Activated CD4-positive, alpha-beta T cell treated with anti-CD3 and anti-CD28 coated beads for 48 hours (primary cell): ENCODE measurements around the gene UBQLN3.

Source experiments
- DNase-seq: peaks from one replicate; pipeline ENCODE4 v3.0.0-alpha.2; 2020

UBQLN3 gene

GRCh38 chr11:5509803-5510202, at the start of gene UBQLN3:
UBQLN3 (minus strand) TSS chr11:5509957; CDS start chr11:5509558, 399 bp downstream.
- DNase-seq = no peak

- no peak for DNase-seq
These were observed 48.0 kb upstream of the UBQLN3 start for GRCh38 chr11:5557751-5558150.

DNA sequence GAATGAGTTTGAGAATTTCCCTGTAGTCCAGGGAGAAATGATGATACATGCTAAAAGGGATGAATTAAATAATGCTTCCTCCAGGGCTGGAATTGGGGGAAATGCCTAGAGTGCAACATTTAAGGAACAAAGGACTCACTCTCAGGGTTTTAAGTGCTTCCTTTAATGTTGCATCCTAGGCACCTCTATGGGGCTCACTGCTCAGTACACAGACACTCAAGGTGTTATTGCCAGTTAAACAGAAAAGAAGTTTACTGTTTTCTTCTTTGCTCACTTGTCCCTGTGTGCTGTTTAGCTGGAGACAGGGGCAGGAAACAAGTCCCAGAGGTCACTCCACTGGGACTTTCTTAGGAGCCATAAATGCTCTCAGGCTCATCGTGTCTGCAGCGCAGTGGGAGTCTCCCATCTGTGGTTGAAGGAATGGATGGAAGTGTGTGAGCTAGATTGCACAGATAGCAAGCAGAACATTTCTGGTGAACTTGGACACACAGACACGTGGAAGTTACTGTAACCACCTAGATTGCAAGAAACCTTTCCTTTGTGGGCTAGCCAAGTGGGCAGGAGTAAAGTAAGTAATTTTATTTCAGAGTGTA, 46.9 kb upstream of the UBQLN3 start:
- no peak for DNase-seq

- DNase-seq = no peak
These were observed 43.6 kb upstream of the UBQLN3 start for GRCh38 chr11:5553343-5553742.

DNA sequence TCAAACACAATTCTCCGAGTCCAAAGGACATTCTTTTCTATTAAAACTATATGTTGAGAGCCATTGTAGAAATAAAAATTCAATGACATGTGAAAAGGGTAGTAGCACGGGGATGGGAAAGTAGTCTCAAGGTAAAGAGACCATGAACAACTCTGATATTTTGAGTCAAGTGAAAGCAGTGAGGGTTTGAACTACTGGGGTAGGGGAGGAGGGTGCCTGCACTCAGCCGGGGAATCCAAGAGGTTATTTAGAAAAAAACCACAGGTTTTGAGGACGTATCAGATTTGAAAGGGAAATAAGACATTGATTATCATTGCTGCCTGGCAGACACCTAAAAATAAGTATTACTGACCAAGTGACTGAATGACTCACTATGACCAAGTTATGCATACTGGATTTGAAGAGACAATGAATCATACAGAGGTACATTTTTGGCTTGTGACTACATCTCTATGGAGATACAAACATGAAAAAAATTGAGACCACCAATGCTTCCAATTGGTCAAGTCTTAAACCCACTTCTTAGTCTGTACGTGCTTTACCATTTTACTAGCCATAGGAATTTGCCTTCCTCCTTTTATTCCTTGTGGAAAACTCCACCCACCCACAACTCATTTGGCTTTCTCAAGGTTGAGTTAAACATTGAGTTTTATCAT, 40.8 kb upstream of the UBQLN3 start:
- DNase-seq = no peak

GRCh38 chr11:5548440-5548839, 38.7 kb upstream of the UBQLN3 start, which contains the start of gene OR52H1:
OR52H1 (minus strand) TSS chr11:5548540; CDS start chr11:5545505, 3,035 bp downstream.
- DNase-seq = no peak

GRCh38 chr11:5547982-5548381, 38.2 kb upstream of the UBQLN3 start:
- no peak for DNase-seq

DNA sequence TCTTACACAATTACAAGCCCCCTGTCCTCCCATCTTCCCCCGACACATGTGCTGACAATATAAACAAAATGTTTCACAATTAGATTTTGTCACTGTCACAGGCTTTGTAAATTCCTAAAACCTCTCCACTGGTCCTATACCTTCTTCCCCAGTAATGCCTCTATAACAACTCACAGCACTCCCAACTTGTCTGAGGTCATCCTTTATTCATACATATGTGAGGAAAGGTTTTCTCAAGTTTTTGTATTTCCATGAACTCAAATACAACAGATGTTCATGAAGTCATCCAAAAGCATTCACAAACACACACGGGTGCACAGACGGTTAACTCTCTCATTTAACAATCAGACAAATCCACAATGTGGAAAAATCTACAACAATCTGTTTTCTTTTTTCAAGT, 36.7 kb upstream of the UBQLN3 start:
- no peak for DNase-seq

DNA sequence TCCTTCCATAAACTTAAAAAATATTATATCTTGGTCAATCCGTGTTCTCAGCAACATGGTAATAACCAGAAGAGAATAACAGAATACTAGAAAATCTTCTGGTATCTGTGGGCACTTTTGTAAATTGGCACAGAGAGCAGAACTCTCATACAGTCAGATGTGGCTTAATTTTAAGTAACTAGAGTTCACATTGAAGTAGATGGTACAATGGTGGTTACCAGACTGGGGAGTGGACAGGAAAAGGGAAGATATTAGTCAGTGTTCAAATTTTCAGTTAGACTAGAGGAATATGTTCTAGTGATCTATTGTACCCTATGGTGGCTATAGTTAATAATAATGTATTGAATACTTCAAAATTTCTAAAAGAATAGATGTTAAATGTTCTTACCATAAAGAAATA, 31.7 kb upstream of the UBQLN3 start:
- no peak for DNase-seq

DNA sequence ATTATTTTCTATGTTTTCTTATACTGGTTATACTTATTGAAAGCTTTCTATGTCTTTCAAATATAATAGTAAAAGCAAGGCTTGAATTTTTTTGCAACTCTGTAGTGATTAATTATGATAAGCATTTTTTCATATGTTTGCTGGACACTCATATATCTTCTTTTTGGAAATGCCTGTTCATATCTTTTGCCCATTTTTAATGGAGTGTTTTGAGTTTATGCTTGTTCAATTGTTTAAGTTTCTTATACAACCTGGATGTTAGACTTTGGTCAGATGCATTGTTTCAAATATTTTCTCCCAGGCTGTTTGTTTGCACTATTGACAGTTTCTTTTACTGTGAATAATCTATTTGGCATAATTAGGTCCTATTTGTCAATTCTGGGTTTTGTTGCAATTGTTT, 26.7 kb upstream of the UBQLN3 start:
- no peak for DNase-seq

- DNase-seq = no peak
These were observed 24.3 kb upstream of the UBQLN3 start for GRCh38 chr11:5534046-5534445.

- no peak for DNase-seq
These were observed 21.5 kb upstream of the UBQLN3 start for GRCh38 chr11:5531053-5531831.

GRCh38 chr11:5528495-5528894, 18.7 kb upstream of the UBQLN3 start:
- no peak for DNase-seq

GRCh38 chr11:5527716-5528115, 18.0 kb upstream of the UBQLN3 start:
- no peak for DNase-seq

GRCh38 chr11:5524756-5525155, 15.0 kb upstream of the UBQLN3 start:
- DNase-seq = no peak

GRCh38 chr11:5522308-5522707, 12.6 kb upstream of the UBQLN3 start:
- DNase-seq = no peak

DNA sequence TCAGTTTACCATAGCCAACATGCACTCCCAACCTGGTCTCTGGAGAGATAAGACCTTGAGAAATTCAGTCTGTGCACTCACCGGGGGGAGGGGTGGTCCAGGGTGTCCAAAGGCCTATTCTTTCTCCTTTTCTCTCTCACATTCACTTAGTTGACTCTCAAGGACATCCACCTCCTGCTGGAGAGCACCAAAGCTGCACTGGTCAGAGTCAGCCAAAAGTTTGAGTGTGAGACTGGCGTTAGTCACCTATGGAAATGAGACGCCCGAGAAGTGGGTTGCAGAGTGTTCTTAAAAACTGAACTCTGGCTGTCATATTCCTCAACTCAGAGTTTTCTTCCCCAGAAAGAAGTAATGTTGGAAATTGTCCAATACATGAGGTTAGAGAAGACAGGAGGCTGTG, 11.8 kb upstream of the UBQLN3 start:
- no peak for DNase-seq

GRCh38 chr11:5516599-5516998, 6.8 kb upstream of the UBQLN3 start, which contains the start of gene UBQLNL:
UBQLNL (minus strand) TSS chr11:5516699; CDS start chr11:5516441, 258 bp downstream.
- DNase-seq = no peak

DNA sequence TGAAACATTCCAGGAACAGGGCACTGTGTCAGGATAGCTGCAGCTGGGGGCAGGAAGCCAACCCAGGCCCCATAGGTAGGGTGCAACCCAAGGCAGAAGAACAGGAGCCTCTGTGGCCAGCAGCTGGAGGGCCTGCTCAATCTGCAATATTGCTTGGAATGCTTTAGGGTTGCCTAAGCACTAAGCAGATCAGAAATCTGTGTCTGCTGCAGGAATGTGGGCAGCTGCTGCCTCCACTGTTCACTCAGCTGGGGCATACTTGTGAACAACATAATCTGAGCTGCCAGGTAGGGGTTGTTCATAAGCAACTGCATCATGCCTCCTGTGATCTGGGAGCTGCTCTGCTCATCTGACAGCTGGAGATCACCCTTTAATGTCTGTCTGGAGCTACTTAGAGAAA, 5.1 kb upstream of the UBQLN3 start:
- DNase-seq = no peak

DNA sequence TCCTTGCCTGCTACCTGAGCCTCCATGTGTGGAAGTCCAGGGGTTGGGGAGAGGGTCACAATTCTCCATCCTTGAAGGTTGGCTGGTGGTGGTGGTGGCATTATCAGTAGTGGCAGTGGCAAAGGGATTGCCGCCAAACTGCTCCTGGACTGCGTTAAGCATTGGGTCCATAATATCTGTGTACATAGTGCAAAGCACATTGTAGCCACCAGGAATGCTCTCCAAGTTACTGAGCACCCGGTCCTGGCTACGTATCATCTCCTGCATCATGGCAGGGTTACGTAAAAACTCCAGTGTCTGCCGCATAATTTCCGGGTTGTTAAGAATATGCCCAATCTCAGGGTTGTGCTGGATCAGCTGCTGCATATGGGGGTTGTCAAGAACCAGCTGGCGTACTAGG, 1.2 kb downstream of the UBQLN3 start:
- no peak for DNase-seq

DNA sequence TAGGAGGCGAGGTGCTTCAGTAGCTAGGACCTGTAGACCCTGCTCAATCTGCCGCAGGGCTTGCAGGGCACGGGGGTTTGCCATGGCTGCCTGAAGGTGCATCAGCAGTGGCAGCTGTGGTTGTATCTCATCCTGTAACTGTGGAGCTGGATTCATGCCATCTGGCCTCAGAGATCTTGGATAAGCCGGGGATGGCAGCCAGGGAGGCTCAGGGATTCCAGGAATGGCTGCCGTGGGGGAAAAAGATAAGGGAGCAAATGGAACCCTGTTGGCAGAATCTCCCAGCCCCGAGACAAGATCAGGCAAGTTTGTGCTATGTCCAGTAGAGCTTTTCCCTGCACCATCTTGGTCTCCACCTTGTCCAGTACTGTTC, 1.8 kb downstream of the UBQLN3 start:
- DNase-seq = no peak

- DNase-seq = no peak
These were observed 2.4 kb downstream of the UBQLN3 start for GRCh38 chr11:5507177-5507932.

GRCh38 chr11:5505363-5506048, 4.3 kb downstream of the UBQLN3 start:
- DNase-seq = no peak
